A204.1 (cell line): ENCODE results near the gene PIK3R6.
"Not testable (repeated sequence)": the region's sequence is repeated elsewhere in the genome, so short reads cannot be mapped to it uniquely, and the experiment has no call there.

Experiments
- FAIRE-seq: peaks from 2 replicates; lab custom pipeline; 2012; peaks lifted over from hg19 to GRCh38; lab: Jason Lieb, UNC

The PIK3R6 gene

GRCh38 chr17:8893621-8894201 lies 26.2 kb upstream of the PIK3R6 start:
- no peak for FAIRE-seq

- FAIRE-seq: no peak
Observed at GRCh38 chr17:8893059-8893458, 25.6 kb upstream of the PIK3R6 start.

- FAIRE-seq: no peak
Observed at GRCh38 chr17:8892338-8892690, 24.8 kb upstream of the PIK3R6 start.

GRCh38 chr17:8890671-8891070 lies 23.2 kb upstream of the PIK3R6 start:
- no peak for FAIRE-seq

- no peak for FAIRE-seq
Observed at GRCh38 chr17:8889458-8890210, 22.2 kb upstream of the PIK3R6 start.

GRCh38 chr17:8888704-8889302 lies 21.3 kb upstream of the PIK3R6 start:
- FAIRE-seq: no peak

GRCh38 chr17:8887834-8888703 lies 20.6 kb upstream of the PIK3R6 start:
- no peak for FAIRE-seq

GRCh38 chr17:8887301-8887700 lies 19.8 kb upstream of the PIK3R6 start:
- FAIRE-seq: no peak

GRCh38 chr17:8885967-8886684 lies 18.7 kb upstream of the PIK3R6 start:
- FAIRE-seq: no peak

GRCh38 chr17:8885163-8885966 lies 17.9 kb upstream of the PIK3R6 start:
- not testable (repeated sequence) for FAIRE-seq

- no peak for FAIRE-seq
Observed at GRCh38 chr17:8884336-8884990, 17.0 kb upstream of the PIK3R6 start.

- FAIRE-seq: no peak
Observed at GRCh38 chr17:8883353-8883752, 15.9 kb upstream of the PIK3R6 start.

GRCh38 chr17:8881606-8882005 lies 14.1 kb upstream of the PIK3R6 start:
- no peak for FAIRE-seq

GRCh38 chr17:8880466-8880865 lies 13.0 kb upstream of the PIK3R6 start:
- no peak for FAIRE-seq

- no peak for FAIRE-seq
Observed at GRCh38 chr17:8879410-8879809, 11.9 kb upstream of the PIK3R6 start.

- no peak for FAIRE-seq
Observed at GRCh38 chr17:8877984-8878383, 10.5 kb upstream of the PIK3R6 start.

- no peak for FAIRE-seq
Observed at GRCh38 chr17:8875957-8876356, 8.5 kb upstream of the PIK3R6 start.

- no peak for FAIRE-seq
Observed at GRCh38 chr17:8875436-8875835, 8.0 kb upstream of the PIK3R6 start.

GRCh38 chr17:8873801-8874715 lies 6.6 kb upstream of the PIK3R6 start:
- no peak for FAIRE-seq
